ENCODE data around the gene PACSIN1. TPM values are rescaled to one million over a fixed set of nuclear protein-coding genes. Genes with fewer than 3 reads are reported as not detected.
A peak's percentile ranks its signal among the peaks of the same experiment; 100 is the strongest.

Gene PACSIN1
- total and polyA plus RNA-seq, 2 of the 4 experiments (the other 2 are of a cell fraction) = 0.02 TPM; not detected in 1

DNA sequence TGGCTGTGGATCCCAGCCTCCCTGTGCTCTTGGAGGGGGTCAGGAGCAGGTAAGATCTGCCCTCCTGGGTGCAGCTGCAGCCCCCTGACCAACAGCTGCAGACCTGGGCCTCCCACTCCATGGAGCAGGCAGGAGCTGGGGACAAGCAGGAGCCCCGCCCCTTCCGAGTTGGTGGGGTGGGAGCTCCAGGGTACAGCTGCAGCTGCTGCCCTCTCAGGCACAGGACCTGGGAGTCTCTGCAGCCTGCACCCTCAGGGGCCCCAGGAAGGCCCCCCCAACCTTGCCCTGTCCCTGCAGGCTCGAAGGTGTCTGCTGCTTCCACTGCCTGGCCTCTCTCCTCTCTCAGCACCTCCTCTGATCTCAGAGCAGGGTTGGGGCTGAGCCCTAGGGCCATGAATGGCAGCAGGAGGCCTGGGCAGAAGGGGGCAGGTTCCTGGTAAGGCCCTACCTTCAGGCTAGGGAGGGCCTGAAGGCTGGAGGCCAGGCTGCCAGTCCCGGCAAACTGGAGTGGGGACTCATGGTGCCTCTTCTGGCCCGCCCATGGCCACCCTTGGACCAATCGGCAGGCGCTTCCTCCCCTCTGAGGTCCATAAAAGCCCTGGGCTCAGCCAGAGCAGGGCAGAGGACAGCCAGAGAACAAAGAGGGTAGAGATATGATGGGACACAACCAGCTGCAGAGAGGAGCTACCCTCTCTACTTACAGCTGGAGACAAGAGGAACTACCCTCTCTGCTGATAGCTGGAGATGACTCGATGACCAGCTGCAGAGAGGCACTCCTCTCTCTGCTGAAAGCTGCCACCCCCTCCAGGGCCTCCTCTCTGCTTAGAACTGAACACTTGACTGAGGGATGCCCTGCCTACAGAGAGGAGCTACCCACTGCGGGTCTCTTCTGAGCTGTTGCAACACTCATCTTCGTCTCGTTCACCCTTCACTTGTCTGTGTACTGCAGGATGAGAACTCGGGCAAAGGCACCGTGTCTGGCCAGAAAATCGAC is 7.8 kb upstream of the PACSIN1 start:
- BruUV-seq (replicated peaks) = no TSS peak
- CTCF ChIA-PET = interaction anchor here (0.6 to 1.8 kb wide), 2 partner anchors 17 to 151 kb away, joined by 8 read pairs; no protein-coding TSS in a partner anchor
- no peak overlapping the region for H3K23ac ChIP-seq (ENCODE audit: low read depth, low read length)
- H2AK9ac ChIP-seq (replicated peaks; ENCODE audit: low read depth, low read length, poor library complexity) = no peak overlapping the region
- H2BK120ac ChIP-seq (ENCODE audit: low read depth, low read length) = no peak overlapping the region
- no peak overlapping the region for H3K27ac ChIP-seq (ENCODE audit: insufficient read depth, low read length)
- peak overlapping the region; percentile 45 for H2AFZ ChIP-seq (replicated peaks; ENCODE audit: low read length, poor library complexity)
- no peaks in the 10 kb centered on the region for H3K9me1 ChIP-seq (ENCODE audit: insufficient read depth, low read length)
- no peak overlapping the region for H3K56ac ChIP-seq (ENCODE audit: extremely low read depth, insufficient read depth, low read length)
- peaks cover 2% of the 10 kb centered on the region; the same call in 1 of the 2 replicates for H3K4me1 ChIP-seq (ENCODE audit: control insufficient read depth, insufficient read depth, low read length)
- WGBS, 2 experiments (ENCODE audit: extremely low coverage in 2 of 2, insufficient read length in 1 of 2) = 80% methylated on average over 5 of the region's 14 CpGs; no CpG with 5 or more reads in 1 of the 2 experiments
- in situ Hi-C loops (cut with MboI; ENCODE audit: low sequenced_read_pairs) = no loop called here
- ATAC-seq (ENCODE audit: low read depth) (no peak), DNase-seq (no peak)
- dilution Hi-C loops (cut with HindIII; ENCODE audit: low sequenced_read_pairs, unreplicated experiment) = no loop called here
- H3K18ac ChIP-seq (ENCODE audit: low read depth, low read length) = no peak overlapping the region
- no peak overlapping the region for H3K9ac ChIP-seq (ENCODE audit: low read depth, low read length)
- no peak overlapping the region for H3K14ac ChIP-seq (replicated peaks; ENCODE audit: low read depth, low read length)
- TF ChIP-seq SMC3 (IDR thresholded peaks at IDR 0.05; ENCODE audit: low read depth, low read length) = no peak
- H2BK15ac ChIP-seq (ENCODE audit: low read depth, low read length) = no peak overlapping the region
- H4K8ac ChIP-seq (ENCODE audit: low read depth in 2 of 2, low read length in 2 of 2) = no peak overlapping the region
- POLR2A ChIA-PET (ENCODE audit: unreplicated experiment) = no interaction called here
- H2AK5ac ChIP-seq (ENCODE audit: low read depth, low read length) = no peak overlapping the region
- no peak overlapping the region for H2BK5ac ChIP-seq (ENCODE audit: low read depth, low read length, poor library complexity, severe bottlenecking)
- no peak overlapping the region for H3K4me3 ChIP-seq (ENCODE audit: insufficient read depth, low read depth, low read length)
- H3K79me1 ChIP-seq (ENCODE audit: low read depth in 1 of 2, low read length in 2 of 2) = no peaks in the 10 kb centered on the region
- intact Hi-C loops (cut with micrococcal nuclease) = no loop called here
- peaks cover 11% of the 10 kb centered on the region for H3K27me3 ChIP-seq (ENCODE audit: control insufficient read depth, insufficient read depth, low read length)
- H4K91ac ChIP-seq (ENCODE audit: insufficient read depth, low read depth, low read length) = no peak overlapping the region
- H4K20me1 ChIP-seq (ENCODE audit: insufficient read depth, low read length) = no peaks in the 10 kb centered on the region
- no peak overlapping the region for H2BK20ac ChIP-seq (ENCODE audit: low read depth, low read length)
- H3K9me3 ChIP-seq (ENCODE audit: control insufficient read depth, insufficient read depth, low read length) = no peaks in the 10 kb centered on the region
- H3K36me3 ChIP-seq (ENCODE audit: control insufficient read depth, insufficient read depth, low read length) = no peaks in the 10 kb centered on the region
- no peak overlapping the region for H3K4ac ChIP-seq (ENCODE audit: low read depth, low read length)
- no peak overlapping the region for H4K5ac ChIP-seq (ENCODE audit: low read depth, low read length)
- no peak overlapping the region for H3K4me2 ChIP-seq (ENCODE audit: low read depth, low read length)
